HFFc6 (cell line): Measurements from ENCODE around the gene CCDC50. TPM values are rescaled to one million over a fixed set of nuclear protein-coding genes. Genes with fewer than 3 reads are reported as not detected.

Experiments used
- DNase-seq: peaks from one replicate; pipeline ENCODE4 v3.0.0-alpha.2; 2018
- H3K27ac Mint-ChIP-seq: 2 replicates; pipeline ENCODE4 v1.8.0; 2020; ENCODE audit warnings: mild to moderate bottlenecking, mixed read lengths
- H3K27me3 Mint-ChIP-seq: 2 replicates; pipeline ENCODE4 v1.8.0; 2021; ENCODE audit warnings: mild to moderate bottlenecking, moderate library complexity, mixed read lengths; ENCODE audit not compliant: insufficient read depth
- H3K36me3 Mint-ChIP-seq: 2 replicates; pipeline ENCODE4 v1.8.0; 2021; ENCODE audit warnings: low read depth, mixed read lengths
- H3K4me1 Mint-ChIP-seq: 2 replicates; pipeline ENCODE4 v1.8.0; 2020; ENCODE audit warnings: low read depth, mixed read lengths
- H3K4me3 Mint-ChIP-seq: 2 replicates; pipeline ENCODE4 v1.8.0; 2020; ENCODE audit warnings: mild to moderate bottlenecking, moderate library complexity, mixed read lengths
- H3K9me3 Mint-ChIP-seq: 2 replicates; pipeline ENCODE4 v1.8.0; 2020; ENCODE audit warnings: mild to moderate bottlenecking, mixed read lengths
- long read RNA-seq: library from polyadenylated mRNA; unstranded; transcript quantifications from one replicate; pipeline ENCODE4 v2.0.0, GENCODE V29; 2019
- total RNA-seq, 6 experiments: library from RNA; stranded (reverse); fragmentation: NEBNext Ultra II Directional; extraction: Animal tissue kit (Norgen Biotek cat#: 25700); gene quantifications; 2 replicates in 1 of 6; 3 replicates in 5 of 6; pipeline ENCODE4 v1.2.3, GENCODE V29; 2021
- TF ChIP-seq, protein P1 (sequence below): fragments of 200-600 bp; sonication (generic); IDR thresholded peaks from 2 replicates; pipeline ENCODE4 v1.5.0; 2021; ENCODE audit warnings: antibody characterized with exemption, mild to moderate bottlenecking

Gene CCDC50, protein sequence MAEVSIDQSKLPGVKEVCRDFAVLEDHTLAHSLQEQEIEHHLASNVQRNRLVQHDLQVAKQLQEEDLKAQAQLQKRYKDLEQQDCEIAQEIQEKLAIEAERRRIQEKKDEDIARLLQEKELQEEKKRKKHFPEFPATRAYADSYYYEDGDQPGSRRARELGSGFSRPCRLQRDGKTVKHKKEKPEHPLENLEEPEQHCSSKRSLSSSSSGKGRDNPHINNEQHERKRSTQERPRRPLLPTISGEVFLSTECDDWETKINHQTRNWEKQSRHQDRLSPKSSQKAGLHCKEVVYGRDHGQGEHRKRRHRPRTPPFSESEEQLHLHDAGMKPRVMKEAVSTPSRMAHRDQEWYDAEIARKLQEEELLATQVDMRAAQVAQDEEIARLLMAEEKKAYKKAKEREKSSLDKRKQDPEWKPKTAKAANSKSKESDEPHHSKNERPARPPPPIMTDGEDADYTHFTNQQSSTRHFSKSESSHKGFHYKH
- total RNA-seq: 100 to 1,000 TPM in 5 of 6 experiments, 10 to 100 TPM in 1; 94.1 to 129 (median 121) TPM
- long read RNA-seq, transcript CCDC50-202 (11 exons, 1,926 nt): major isoform, 100 of 112 reads
- long read RNA-seq, partial matches to known transcripts: 6 of 112 reads
- long read RNA-seq, other reads (novel, unspliced or antisense): 6 of 112 reads

DNA sequence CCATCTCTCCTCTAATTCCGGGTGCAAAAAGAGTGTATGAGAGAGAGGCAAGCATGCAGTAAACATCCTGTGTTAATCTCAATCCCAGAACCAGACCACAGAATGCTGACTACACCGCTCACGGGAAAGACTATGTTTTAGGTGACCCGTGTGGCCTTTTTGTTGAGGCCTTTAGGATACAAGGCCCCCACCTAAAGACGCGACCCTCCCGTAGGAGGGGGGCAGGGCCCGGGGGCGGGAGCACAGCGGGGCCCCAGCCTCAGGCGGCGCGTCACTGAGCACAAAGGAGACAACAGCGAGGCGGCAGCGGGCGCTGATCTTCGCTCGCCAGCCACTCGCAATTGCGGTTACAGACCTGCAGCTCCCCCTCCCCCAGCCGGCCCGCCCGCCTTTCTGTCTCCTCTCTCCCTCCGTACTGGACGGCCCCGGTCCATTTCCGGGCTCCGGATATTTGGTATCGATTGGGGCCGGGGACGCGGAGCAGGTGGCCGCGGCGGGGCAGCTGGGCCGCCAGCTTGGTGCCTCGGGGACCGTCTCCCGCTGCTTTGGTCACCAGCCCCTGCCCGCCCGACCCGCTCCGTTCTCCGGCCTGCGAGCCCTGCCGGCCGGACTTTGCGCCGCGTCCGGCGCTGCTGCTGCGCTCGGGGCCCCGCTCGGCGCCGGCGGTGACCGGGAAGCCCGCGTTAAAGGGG lies at the start of gene CCDC50:
Gene CCDC50, plus strand, starts transcription at position 433 of the 692 bp plus-strand sequence. CDS start 281 bp downstream, outside the sequence.
- peak within 1 kb of the TSS; percentile 97 for H3K27ac Mint-ChIP-seq
- H3K27me3 Mint-ChIP-seq: no peaks in the 10 kb centered on the region
- H3K36me3 Mint-ChIP-seq: peaks cover 25% of the 10 kb centered on the region
- H3K4me3 Mint-ChIP-seq: peak within 1 kb of the TSS; percentile 99
- peaks cover 71% of the 10 kb centered on the region for H3K4me1 Mint-ChIP-seq
- peak; percentile 66 for DNase-seq
- TF ChIP-seq, protein P1, sequence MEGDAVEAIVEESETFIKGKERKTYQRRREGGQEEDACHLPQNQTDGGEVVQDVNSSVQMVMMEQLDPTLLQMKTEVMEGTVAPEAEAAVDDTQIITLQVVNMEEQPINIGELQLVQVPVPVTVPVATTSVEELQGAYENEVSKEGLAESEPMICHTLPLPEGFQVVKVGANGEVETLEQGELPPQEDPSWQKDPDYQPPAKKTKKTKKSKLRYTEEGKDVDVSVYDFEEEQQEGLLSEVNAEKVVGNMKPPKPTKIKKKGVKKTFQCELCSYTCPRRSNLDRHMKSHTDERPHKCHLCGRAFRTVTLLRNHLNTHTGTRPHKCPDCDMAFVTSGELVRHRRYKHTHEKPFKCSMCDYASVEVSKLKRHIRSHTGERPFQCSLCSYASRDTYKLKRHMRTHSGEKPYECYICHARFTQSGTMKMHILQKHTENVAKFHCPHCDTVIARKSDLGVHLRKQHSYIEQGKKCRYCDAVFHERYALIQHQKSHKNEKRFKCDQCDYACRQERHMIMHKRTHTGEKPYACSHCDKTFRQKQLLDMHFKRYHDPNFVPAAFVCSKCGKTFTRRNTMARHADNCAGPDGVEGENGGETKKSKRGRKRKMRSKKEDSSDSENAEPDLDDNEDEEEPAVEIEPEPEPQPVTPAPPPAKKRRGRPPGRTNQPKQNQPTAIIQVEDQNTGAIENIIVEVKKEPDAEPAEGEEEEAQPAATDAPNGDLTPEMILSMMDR: 0 out of 2 replicates have a peak, but pooled peaks have one; percentile 12
- no peaks in the 10 kb centered on the region for H3K9me3 Mint-ChIP-seq

DNA sequence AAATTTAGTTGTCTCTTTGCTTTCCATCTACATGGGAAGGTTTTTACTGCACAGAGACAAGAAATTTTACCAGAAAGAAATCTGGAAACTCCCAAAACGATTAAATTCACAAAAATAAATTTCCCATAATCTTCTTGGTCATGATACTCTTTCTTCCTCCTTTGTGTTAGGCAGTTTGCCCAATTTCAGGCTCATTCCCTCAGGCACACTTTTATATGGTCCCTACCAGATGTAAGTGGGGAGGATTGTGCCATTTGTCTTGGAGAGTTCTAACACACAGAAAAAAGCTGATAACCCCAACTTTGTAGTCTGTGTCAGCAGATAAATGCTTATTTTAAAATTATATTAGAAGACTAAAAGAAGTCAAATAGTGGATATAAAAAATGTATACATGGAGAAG lies 49.1 kb upstream of the CCDC50 start:
- Mint-ChIP-seq H3K27me3 (no peaks in the 10 kb centered on the region), H3K27ac (no peak overlapping the region), H3K9me3 (no peaks in the 10 kb centered on the region), H3K4me1 (peaks cover 16% of the 10 kb centered on the region), H3K36me3 (no peaks in the 10 kb centered on the region), H3K4me3 (no peak overlapping the region)
- TF ChIP-seq, protein P1: no peak
- no peak for DNase-seq

DNA sequence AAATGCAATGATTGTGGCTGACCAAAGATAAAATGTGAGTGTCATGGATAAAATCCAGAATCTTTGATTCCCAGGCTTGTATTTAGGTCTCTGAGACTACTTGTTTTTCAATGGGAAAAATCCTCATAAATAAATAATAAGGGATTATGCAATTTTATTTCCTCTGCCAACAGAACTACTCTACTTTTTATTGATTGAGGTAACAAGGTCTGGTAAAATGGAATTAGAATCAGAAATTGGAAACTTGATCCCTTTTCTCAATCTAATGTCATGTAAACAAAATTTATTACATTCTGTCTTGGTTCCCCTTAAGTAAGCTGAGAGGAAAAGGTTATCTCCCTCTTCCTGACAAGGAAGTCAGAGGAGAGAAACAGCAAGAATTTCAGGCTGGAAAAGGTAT lies 48.3 kb upstream of the CCDC50 start:
- DNase-seq: no peak
- H3K36me3 Mint-ChIP-seq: no peaks in the 10 kb centered on the region
- no peak overlapping the region for H3K4me3 Mint-ChIP-seq
- H3K9me3 Mint-ChIP-seq: no peaks in the 10 kb centered on the region
- TF ChIP-seq, protein P1: no peak
- no peak overlapping the region for H3K27ac Mint-ChIP-seq
- H3K27me3 Mint-ChIP-seq: no peaks in the 10 kb centered on the region
- peaks cover 16% of the 10 kb centered on the region for H3K4me1 Mint-ChIP-seq

DNA sequence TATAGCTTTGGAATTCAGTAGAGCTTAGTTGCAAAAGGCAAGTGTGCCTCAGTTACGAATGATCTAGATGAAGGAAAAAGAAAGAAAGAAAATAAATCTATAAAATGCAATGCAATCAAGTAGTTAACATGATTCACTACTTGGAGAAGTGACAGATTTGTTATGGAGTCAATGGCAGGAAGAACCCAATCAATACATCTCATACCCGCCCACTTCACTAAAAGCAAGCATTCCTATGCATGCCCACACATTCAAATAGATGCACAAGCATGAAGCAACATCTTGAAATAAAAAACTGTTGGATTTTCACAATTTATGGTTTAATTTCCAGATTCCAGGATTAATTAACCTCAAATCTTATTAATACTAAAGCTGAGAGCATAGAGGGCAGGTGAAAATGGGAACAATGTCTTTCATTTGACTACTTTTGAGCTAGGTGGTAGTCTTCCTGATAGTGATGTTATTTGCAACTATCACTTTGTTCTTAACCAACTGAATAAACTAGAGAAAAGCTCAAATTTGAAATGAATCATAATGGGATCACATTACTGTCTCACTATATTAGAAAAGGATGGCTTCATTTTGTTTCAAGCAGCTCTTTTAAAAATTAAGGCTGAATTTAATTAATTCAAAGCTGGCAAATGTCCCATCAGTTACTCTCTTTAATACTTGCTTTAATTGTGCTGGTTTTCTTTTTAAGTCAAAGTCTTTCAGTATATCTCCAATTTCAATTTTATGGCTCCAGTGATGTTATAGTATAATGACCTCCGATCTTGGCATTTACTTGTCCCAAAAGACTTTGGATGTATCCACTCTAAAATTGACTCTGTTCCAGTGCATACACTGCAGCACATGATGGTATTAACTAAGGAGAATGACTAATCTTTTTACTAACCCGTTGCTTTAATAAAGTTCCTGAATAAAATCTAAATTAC lies 46.7 kb upstream of the CCDC50 start:
- Mint-ChIP-seq H3K9me3 (no peaks in the 10 kb centered on the region), H3K27me3 (no peaks in the 10 kb centered on the region; the same call in 1 of the 2 replicates), H3K27ac (no peak overlapping the region; the same call in 1 of the 2 replicates), H3K4me1 (peaks cover 16% of the 10 kb centered on the region), H3K36me3 (no peaks in the 10 kb centered on the region), H3K4me3 (no peak overlapping the region)
- TF ChIP-seq, protein P1: no peak
- no peak for DNase-seq
